Cerebellar cortex (tissue), 1 donor: Measurements from ENCODE around the gene FCGR1A.
"Not testable (repeated sequence)": the region's sequence is repeated elsewhere in the genome, so short reads cannot be mapped to it uniquely, and the experiment has no call there.

Source experiments
- DNase-seq: peaks from one replicate; pipeline ENCODE4 v3.0.0-alpha.2; 2015; ENCODE audit warnings: low spot score

Gene FCGR1A

GRCh38 chr1:149777084-149777483, 5.4 kb upstream of the FCGR1A start:
- DNase-seq = not testable (repeated sequence)

GRCh38 chr1:149778313-149778712, 4.2 kb upstream of the FCGR1A start:
- not testable (repeated sequence) for DNase-seq

DNA sequence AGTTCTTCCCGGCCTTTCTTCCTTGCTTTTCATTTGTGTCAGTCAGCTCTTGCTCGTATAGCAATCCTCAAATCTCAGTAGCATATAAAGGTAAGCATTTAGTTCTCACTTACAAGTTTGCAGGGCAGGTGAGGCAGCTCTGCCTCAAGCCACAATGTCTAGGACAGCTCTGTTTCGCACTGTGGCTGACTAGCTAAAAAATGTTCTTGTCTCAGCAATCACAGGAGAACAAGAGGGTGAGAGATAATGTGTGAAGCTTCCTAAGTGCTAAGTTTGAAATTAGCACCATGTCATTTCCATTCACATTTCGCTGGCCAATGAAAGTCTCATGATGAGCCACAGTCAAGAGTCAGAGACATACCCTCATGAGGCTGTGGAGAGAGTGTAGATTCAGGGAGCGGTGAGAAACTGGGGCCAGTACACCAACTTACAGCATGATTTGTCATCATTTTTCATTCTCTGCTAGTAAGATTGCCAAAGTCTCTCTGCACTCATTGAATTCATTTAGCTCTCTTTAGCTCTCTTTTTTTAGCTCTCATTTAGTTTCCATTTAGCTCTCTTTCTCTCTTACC, 995 bp upstream of the FCGR1A start:
- DNase-seq = not testable (repeated sequence)

DNA sequence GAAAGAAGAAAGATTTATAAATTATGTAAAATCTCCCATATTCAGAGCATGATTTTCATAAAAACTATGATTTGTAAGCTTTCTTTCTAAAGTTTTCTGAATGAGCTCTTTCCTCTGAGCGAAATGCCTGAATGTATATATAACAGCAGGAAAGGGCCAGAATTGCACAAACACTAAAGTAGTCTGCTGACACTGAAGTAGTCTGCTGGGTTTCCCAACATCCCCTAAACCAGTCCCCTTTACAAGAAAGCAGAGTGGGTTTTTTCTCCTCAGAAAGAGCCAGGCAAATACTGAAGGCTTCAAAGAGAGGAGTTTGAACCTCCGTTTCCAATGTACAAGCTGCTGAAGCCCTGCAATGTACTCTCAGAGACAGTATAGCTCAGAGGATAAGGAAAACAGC, 795 bp downstream of the FCGR1A start:
- DNase-seq = not testable (repeated sequence)

- DNase-seq = not testable (repeated sequence)
Measured at GRCh38 chr1:149783868-149784267, 1.4 kb downstream of the FCGR1A start.

GRCh38 chr1:149787688-149788451, 5.4 kb downstream of the FCGR1A start:
- not testable (repeated sequence) for DNase-seq

DNA sequence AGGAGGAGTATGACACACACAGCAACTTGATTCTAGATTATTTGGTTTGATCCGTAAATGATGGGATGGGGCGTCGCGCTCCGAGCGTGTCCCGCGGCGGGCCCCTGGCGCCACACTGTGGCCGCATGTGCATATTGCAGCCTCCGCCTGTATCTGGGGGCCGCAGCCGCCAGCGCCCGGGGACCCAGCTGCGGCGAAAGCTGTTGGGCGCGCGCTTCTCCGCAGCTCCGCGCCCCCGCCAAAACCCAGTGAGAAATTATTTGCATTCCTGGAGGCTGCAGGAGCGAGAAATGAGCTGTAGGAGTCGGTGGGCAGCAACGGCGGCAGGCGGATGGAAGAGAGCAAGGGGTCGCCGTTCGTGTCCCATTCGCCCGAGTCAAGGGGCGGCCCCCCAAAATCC, 10.0 kb downstream of the FCGR1A start:
- DNase-seq = peak; percentile 34

DNA sequence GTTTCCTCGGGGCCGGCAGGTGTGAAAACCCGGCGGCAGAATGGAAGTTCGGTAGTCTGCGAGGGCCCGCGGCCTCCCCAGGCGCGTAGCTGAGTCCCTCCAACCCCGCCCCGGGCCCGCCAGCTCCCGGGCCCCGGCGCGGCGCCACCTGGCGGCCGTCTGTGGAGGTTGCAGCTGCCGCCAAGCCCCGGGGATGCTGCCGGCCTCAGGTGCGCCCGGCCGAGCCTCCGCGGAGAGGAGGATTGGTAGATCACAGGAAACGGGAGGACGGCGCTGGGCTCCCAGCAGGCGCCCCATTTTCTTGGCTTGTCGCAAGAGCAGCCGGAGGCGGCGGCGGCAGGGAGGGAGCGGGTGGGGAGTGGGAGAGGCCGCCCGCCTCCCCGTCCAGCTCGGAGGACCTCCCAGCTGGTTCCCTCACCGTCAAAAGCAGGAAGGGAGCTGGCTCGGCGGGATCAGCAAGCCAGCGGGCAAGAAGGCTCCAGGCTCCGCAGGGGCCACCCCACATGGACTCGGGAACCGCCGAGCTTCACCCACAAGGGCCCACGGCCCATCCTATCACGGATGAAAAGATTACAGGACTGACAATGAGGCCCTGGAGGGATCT, 10.5 kb downstream of the FCGR1A start:
- peak; percentile 60 for DNase-seq

GRCh38 chr1:149793885-149794284, 11.4 kb downstream of the FCGR1A start:
- not testable (repeated sequence) for DNase-seq

- DNase-seq = not testable (repeated sequence)
Measured at GRCh38 chr1:149801628-149802027, 19.1 kb downstream of the FCGR1A start.

GRCh38 chr1:149804417-149805080, 22.1 kb downstream of the FCGR1A start:
- not testable (repeated sequence) for DNase-seq

GRCh38 chr1:149810697-149811405, 28.4 kb downstream of the FCGR1A start:
- peak; percentile 22 for DNase-seq

GRCh38 chr1:149811514-149811889, 29.0 kb downstream of the FCGR1A start:
- DNase-seq = peak; percentile 41

- DNase-seq = peak; percentile 98
Measured at GRCh38 chr1:149811890-149812829, 29.7 kb downstream of the FCGR1A start.

GRCh38 chr1:149812893-149813801, 30.7 kb downstream of the FCGR1A start:
- DNase-seq = peak; percentile 86

GRCh38 chr1:149820387-149820786, 37.9 kb downstream of the FCGR1A start:
- not testable (repeated sequence) for DNase-seq

- not testable (repeated sequence) for DNase-seq
Measured at GRCh38 chr1:149826555-149826954, 44.1 kb downstream of the FCGR1A start.

- not testable (repeated sequence) for DNase-seq
Measured at GRCh38 chr1:149831764-149832315, 49.3 kb downstream of the FCGR1A start.
